Keratinocyte (primary cell): ENCODE measurements around the gene SMAP1. TPM values are rescaled to one million over a fixed set of nuclear protein-coding genes. Genes with fewer than 3 reads are reported as not detected.

Experiments used
- DNase-seq: peaks from one replicate; pipeline ENCODE4 v3.0.0-alpha.2; 2011; ENCODE audit warnings: low read depth, missing footprints, low spot score
- FAIRE-seq: peaks from 2 replicates; lab custom pipeline; 2011; peaks lifted over from hg19 to GRCh38; lab: Jason Lieb, UNC
- H2AFZ ChIP-seq: 2 replicates; pipeline ENCODE4 v1.6.0; 2012; ENCODE audit warnings: low read length, control low read depth, inconsistent platforms; ENCODE audit not compliant: control insufficient read depth
- H3K27ac ChIP-seq: 2 replicates; pipeline ENCODE4 v1.5.1; 2011; ENCODE audit warnings: low read length; ENCODE audit not compliant: control insufficient read depth, insufficient read depth
- H3K27me3 ChIP-seq: 3 replicates; pipeline ENCODE4 v1.6.0; 2011; ENCODE audit warnings: low read length; ENCODE audit not compliant: control insufficient read depth, insufficient read depth; ENCODE audit errors: extremely low read depth
- H3K36me3 ChIP-seq, 2 experiments: 2 replicates in 1 of 2; 3 replicates in 1 of 2; pipeline ENCODE4 v1.5.1; 2011; ENCODE audit warnings: low read length in 2 of 2, mild to moderate bottlenecking in 1 of 2; ENCODE audit not compliant: control insufficient read depth in 2 of 2, insufficient read depth in 2 of 2; ENCODE audit errors: extremely low read depth in 1 of 2
- H3K4me1 ChIP-seq: 3 replicates; pipeline ENCODE4 v1.5.1; 2011; ENCODE audit warnings: low read length; ENCODE audit not compliant: control insufficient read depth, insufficient read depth; ENCODE audit errors: extremely low read depth
- H3K4me2 ChIP-seq: 3 replicates; pipeline ENCODE4 v1.6.0; 2011; ENCODE audit warnings: low read depth, low read length; ENCODE audit not compliant: control insufficient read depth, insufficient read depth; ENCODE audit errors: extremely low read depth
- H3K4me3 ChIP-seq, 3 experiments: fragments of 200-600 bp in 1 of 3; sonication (generic) in 1 of 3; 2 replicates in 2 of 3; 3 replicates in 1 of 3; pipeline ENCODE4 v1.5.1; 2011 to 2016; ENCODE audit warnings: low read length in 3 of 3, mild to moderate bottlenecking in 3 of 3, control low read depth in 2 of 3, inconsistent platforms in 1 of 3, low read depth in 1 of 3, mixed read lengths in 1 of 3, mixed run types in 1 of 3, moderate library complexity in 1 of 3; ENCODE audit not compliant: control insufficient read depth in 2 of 3, insufficient read depth in 2 of 3; ENCODE audit errors: extremely low read depth in 1 of 3
- H3K79me2 ChIP-seq: 2 replicates; pipeline ENCODE4 v1.6.0; 2012; ENCODE audit warnings: low read length; ENCODE audit not compliant: control insufficient read depth, insufficient read depth
- H3K9ac ChIP-seq: 3 replicates; pipeline ENCODE4 v1.6.0; 2011; ENCODE audit warnings: low read length; ENCODE audit not compliant: control insufficient read depth, insufficient read depth; ENCODE audit errors: extremely low read depth
- H3K9me1 ChIP-seq: 3 replicates; pipeline ENCODE4 v1.6.0; 2011; ENCODE audit warnings: low read length; ENCODE audit not compliant: control insufficient read depth, insufficient read depth; ENCODE audit errors: extremely low read depth
- H3K9me3 ChIP-seq: 2 replicates; pipeline ENCODE4 v1.5.1; 2012; ENCODE audit warnings: low read depth, low read length; ENCODE audit not compliant: control insufficient read depth
- H4K20me1 ChIP-seq: 3 replicates; pipeline ENCODE4 v1.6.0; 2011; ENCODE audit warnings: low read length; ENCODE audit not compliant: control insufficient read depth, insufficient read depth; ENCODE audit errors: extremely low read depth
- CTCF ChIP-seq, 3 experiments: IDR thresholded peaks in 1 of 3; conservative IDR thresholded peaks in 1 of 3; optimal IDR thresholded peaks in 1 of 3; 2 replicates in 2 of 3; 3 replicates in 1 of 3; pipeline versions ENCODE3 to v1.5.1; 2011; ENCODE audit warnings: low read length in 3 of 3, mild to moderate bottlenecking in 3 of 3, moderate library complexity in 2 of 3, control low read depth in 1 of 3, inconsistent platforms in 1 of 3; ENCODE audit not compliant: insufficient read depth in 2 of 3; ENCODE audit errors: extremely low read depth in 1 of 3
- EZH2 ChIP-seq: IDR thresholded peaks from one replicate; pipeline ENCODE4 v1.6.1; 2012; ENCODE audit warnings: inconsistent platforms, mild to moderate bottlenecking, low read length, moderate library complexity
- dilution Hi-C: fragments of 300-500 bp; cut with MboI; formaldehyde crosslinking; loops from one replicate; pipeline ENCODE4 v1.7.0; 2020; ENCODE audit warnings: low sequenced_read_pairs; ENCODE audit not compliant: extremely low pct_ligation_motif_present
- polyA plus RNA-seq, 5 experiments: library from polyadenylated mRNA; depleted of rRNA in 3 of 5; stranded (reverse) in 3 of 5; stranded (forward) in 1 of 5; unstranded in 1 of 5; fragments of >200 nt; gene quantifications; 1 replicate in 1 of 5; 2 replicates in 3 of 5; 3 replicates in 1 of 5; pipeline versions ENCODE4 v1.2.1 to v1.2.3, GENCODE V29; 2011 to 2012; ENCODE audit warnings: missing spikeins in 2 of 5, low read depth in 1 of 5, low replicate concordance in 1 of 5

The SMAP1 gene
- polyA plus RNA-seq, 1 donor (not counting 4 experiments of a cell fraction or from before 2014, with no cell fraction given) = 16.5 TPM

- Histone ChIP-seq H3K4me1 (peaks cover 6% of the 10 kb centered on the region), H3K27me3 (no peaks in the 10 kb centered on the region)
- dilution Hi-C loops = no loop called here
These were observed 175.7 kb downstream of the SMAP1 start for GRCh38 chr6:70843328-70843918.

GRCh38 chr6:70844301-70844700, 176.6 kb downstream of the SMAP1 start:
- dilution Hi-C loops = no loop called here
- Histone ChIP-seq H3K4me1 (peaks cover 6% of the 10 kb centered on the region), H3K79me2 (no peaks in the 10 kb centered on the region), H3K27me3 (no peaks in the 10 kb centered on the region), H3K9me1 (no peaks in the 10 kb centered on the region), H3K27ac (no peak overlapping the region), H3K36me3 (no peaks in the 10 kb centered on the region), H3K9me3 (no peaks in the 10 kb centered on the region), H3K4me2 (no peak overlapping the region), H2AFZ (no peak overlapping the region), H4K20me1 (no peaks in the 10 kb centered on the region), H3K9ac (no peak overlapping the region), H3K4me3 (no peak overlapping the region)
- FAIRE-seq (no peak), DNase-seq (no peak)
- TF ChIP-seq CTCF (optimal IDR thresholded peaks at IDR 0.05 in 1 of 3, IDR thresholded peaks at IDR 0.05 in 1 of 3, conservative IDR thresholded peaks at IDR 0.05 in 1 of 3; ENCODE audit: extremely low read depth in 1 of 3, insufficient read depth in 2 of 3, low read length in 3 of 3) = no peak

More at GRCh38 chr6:70843328-70843918, 175.7 kb downstream of the SMAP1 start:
- no peak overlapping the region for H3K27ac ChIP-seq
- no peaks in the 10 kb centered on the region for H3K79me2 ChIP-seq
- no peaks in the 10 kb centered on the region for H3K36me3 ChIP-seq
- no peak overlapping the region for H3K4me2 ChIP-seq
- no peak overlapping the region for H3K4me3 ChIP-seq
- TF ChIP-seq CTCF (optimal IDR thresholded peaks at IDR 0.05 in 1 of 3, IDR thresholded peaks at IDR 0.05 in 1 of 3, conservative IDR thresholded peaks at IDR 0.05 in 1 of 3; ENCODE audit: extremely low read depth in 1 of 3, insufficient read depth in 2 of 3, low read length in 3 of 3) (peak in 1 of 3 experiments; percentile 3), EZH2 (no peak)
- no peaks in the 10 kb centered on the region for H3K9me3 ChIP-seq
- no peak for DNase-seq
- no peak for FAIRE-seq
- H4K20me1 ChIP-seq = no peaks in the 10 kb centered on the region
- H3K9ac ChIP-seq = no peak overlapping the region
- no peak overlapping the region for H2AFZ ChIP-seq
- H3K9me1 ChIP-seq = no peaks in the 10 kb centered on the region
